ENCODE data around the gene DDX6.
A peak's percentile ranks its signal among the peaks of the same experiment; 100 is the strongest.
"Not testable (repeated sequence)": the region's sequence is repeated elsewhere in the genome, so short reads cannot be mapped to it uniquely, and the experiment has no call there.

DDX6 gene

DNA sequence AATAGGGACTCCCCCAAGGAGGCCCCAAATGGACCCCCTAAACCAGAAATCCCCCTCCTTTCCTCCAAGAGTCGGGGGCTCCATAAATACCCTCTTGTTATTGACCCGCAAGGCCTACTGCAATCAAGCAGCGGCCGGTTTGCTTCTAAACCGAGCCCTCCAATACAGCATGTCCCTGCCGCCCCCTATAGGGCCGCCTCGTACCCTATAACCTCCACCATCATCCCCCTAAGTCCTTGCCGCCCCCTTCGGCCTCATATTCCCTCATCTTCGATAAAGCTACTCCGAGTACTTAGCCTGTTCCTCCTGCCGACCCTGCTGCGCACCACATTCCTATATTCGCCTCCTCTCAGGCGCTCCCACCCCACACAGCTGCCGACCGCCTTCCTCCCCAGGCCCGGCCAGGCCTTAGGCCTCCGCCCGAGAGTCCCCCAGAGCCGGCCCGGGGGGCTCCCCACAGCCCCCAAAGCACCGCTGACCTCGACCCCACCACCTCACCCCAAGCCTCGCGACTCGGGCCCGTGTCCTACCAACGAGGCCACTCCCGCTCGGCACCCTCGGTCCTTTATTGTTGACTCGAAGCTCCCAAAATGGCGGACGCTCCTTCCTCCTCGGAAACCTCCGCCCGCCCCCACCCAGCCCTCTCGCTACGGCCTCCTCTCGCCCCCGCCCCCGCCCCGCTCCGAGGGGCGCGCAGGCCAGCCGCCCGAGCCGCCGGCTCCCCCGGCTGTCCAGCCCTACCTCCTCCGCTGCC lies 430 bp downstream of the DDX6 start:
- peak; percentile 57 to 59 for DNase-seq

- peak; percentile 34 to 45 for DNase-seq
Measured at GRCh38 chr11:118789501-118790356, 1.2 kb downstream of the DDX6 start.

GRCh38 chr11:118786657-118787056 lies 4.3 kb downstream of the DDX6 start:
- no peak for DNase-seq

- DNase-seq = no peak
Measured at GRCh38 chr11:118785362-118785761, 5.6 kb downstream of the DDX6 start.

- DNase-seq = no peak
Measured at GRCh38 chr11:118783724-118784495, 7.1 kb downstream of the DDX6 start.

DNA sequence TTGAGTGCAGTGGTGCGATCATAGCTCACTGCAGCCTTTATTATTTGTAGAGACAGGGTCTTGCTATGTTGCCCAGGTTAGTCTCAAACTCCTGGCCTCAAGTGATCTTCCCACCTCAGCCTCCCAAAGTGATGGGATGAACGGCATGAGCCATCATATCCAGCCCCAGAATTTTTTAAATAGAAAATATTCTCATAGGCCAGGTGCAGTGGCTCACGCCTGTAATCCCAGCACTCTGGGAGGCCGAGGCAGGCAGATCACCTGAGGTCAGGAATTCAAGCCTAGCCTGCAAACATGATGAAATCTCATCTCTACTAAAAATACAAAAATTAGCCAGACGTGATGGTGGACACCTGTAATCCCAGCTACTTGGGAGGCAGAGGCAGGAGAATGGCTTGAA lies 7.6 kb downstream of the DDX6 start:
- DNase-seq = not testable (repeated sequence)

GRCh38 chr11:118778898-118779297 lies 12.1 kb downstream of the DDX6 start:
- no peak for DNase-seq

DNA sequence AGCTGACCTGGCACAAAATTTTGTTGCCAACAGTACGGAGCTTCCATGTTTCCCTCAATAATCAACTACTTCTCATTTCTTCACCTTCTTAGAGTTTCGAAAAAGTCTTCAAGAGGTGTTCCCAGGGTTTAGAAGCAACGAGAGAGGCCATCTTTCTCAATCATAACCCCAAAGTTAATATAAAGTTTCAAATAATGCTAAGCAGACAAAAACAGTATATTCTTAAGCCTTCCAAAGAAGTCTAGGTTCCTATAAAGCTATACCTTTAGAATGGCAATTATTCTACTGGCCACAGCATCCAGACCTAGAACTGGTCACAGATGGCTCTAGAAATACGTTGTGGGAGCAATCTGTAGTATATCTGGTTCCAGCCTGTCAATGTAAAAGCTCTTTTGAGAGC lies 16.9 kb downstream of the DDX6 start:
- DNase-seq = no peak

DNA sequence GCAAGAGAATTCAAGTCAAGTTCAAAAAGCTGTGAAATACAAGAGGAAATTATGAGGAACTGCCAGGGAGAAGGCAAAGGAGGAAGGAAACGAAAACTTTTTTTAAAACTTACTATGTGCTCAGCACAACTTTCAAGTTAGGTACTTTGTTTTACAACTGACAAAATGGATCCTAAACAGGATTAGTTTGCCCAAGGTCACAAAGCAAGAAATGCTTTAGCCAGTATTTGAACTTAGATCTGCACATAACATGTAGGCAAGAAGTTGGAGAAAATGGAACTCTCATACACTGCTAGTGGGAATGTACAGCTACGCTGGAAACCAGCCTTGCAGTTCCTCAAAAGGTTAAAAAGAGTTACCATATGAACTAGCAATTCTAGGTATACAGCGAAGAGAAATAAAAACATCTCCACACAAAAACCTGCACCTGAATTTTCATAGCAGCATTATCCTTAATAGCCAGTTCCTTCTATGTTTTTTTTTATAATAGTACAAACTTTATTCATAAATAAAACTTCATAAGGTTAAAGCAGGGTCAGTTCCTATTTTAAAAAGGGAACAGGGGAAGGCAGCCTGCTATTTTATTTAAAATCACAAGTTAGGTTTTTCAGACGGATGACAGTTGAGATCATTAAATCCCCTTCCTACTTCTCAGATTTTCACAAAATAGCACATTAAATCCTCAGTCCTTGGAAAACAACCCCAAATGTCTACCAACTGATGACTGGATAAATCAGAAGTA lies 19.2 kb downstream of the DDX6 start:
- peak; percentile 65 to 78 for DNase-seq

DNA sequence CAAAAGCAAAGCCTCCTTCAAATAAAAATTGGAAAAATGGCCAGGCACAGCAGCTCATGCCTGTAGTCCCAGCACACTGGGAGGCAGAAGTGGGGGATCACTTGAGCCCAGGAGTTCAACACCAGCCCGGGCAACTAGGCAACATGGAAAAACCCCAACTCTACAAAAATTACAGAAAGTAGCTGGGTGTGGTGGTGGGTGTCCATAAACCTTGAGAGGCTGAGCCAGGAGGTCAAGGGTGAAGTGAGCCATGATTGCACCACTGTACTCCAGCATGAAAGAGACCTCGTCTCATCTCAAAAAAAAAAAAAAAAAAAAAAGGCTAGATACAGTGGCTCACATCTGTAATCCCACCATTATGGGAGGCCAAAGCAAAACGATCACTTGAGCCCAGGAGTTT lies 22.3 kb downstream of the DDX6 start:
- DNase-seq = no peak

- no peak for DNase-seq
Measured at GRCh38 chr11:118766035-118766434, 24.9 kb downstream of the DDX6 start.

DNA sequence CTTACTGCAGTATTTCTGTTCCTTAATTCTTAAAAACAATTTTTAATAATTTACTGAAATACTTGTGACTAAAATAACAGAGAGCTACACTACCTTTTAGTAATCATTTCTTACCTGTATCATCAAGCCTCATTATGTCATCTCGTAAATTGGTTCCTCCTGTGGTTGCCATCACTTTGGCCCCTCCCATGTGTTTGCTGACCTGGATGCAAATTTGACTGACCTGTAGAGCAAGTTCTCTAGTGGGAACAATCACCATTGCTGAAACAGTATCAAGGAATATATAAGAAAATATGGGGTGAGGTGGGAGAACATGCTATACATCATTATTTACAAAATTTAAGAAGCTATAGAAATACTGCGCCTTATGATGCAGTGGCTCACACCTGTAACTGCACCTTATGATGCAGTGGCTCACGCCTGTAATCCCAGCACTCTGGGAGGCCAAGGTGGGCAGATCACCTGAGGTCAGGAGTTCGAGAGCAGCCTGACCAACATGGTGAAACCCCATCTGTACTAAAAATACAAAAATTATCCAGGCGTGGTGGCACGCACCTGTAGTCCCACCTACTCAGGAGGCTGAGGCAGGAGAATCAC lies 25.8 kb downstream of the DDX6 start:
- DNase-seq = not testable (repeated sequence)

- no peak for DNase-seq
Measured at GRCh38 chr11:118763041-118763440, 27.9 kb downstream of the DDX6 start.

- not testable (repeated sequence) for DNase-seq
Measured at GRCh38 chr11:118761981-118762380, 29.0 kb downstream of the DDX6 start.

DNA sequence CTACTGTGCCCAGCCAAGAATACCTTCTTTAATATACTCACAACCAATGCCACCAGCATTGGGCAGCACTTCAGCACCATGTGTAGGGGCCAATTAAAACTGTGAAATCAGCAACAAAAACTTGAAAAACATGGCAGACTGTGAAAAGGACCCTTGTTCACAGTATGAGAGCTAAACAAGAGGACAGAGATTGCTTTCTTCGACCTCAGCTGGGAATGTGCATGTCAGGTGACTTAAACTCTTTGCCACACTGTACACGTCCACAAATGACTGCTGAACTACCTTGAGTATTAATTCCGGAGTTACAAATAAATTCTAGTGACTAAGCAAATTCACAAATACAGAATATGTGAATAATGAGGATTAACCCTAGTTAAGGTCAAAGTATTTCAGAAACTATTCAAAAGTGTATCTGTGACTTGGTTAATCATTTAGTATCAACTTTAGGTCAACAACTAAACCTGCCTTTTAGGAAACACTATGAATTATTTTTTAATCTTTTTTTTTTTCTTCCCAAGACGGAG lies 33.0 kb downstream of the DDX6 start:
- DNase-seq = no peak

DNA sequence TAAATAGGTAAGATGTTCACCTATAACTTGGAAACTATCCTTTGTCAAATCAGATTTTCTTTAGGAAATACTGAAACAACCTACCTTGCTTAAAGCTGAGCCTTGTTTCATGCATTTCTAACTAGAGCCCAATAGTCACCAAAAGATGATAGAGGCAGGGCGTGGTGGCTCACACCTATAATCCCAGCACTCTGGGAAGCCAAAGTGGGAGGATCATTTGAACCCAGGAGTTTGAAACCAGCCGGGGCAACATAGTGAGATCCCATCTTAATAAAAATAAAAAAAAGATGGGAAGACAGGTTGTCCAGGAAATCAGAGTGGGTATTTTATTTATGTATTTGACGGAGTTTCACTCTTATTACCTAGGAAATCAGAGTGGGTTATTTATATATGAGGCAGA lies 38.3 kb downstream of the DDX6 start:
- DNase-seq = no peak

- DNase-seq = no peak
Measured at GRCh38 chr11:118749429-118749828, 41.5 kb downstream of the DDX6 start.

DNA sequence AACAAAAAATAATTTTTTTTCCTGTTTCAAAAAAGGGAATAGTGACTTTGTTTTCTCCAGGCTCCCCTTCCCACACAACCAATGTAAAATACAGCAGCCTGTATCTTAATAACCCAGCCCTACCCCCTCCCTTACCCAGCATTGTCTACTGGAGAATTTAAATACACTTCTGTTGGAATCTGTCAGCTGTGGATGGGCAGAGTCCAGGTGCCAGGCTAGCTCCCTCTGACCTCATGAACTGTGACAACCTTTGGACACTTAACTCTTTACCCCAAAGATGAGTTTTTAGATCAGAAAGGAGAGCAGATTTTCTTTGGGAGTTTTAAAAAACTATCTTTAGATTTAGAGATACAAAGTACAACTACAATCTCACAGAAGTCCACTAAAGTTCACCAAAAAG lies 42.9 kb downstream of the DDX6 start:
- no peak for DNase-seq

DNA sequence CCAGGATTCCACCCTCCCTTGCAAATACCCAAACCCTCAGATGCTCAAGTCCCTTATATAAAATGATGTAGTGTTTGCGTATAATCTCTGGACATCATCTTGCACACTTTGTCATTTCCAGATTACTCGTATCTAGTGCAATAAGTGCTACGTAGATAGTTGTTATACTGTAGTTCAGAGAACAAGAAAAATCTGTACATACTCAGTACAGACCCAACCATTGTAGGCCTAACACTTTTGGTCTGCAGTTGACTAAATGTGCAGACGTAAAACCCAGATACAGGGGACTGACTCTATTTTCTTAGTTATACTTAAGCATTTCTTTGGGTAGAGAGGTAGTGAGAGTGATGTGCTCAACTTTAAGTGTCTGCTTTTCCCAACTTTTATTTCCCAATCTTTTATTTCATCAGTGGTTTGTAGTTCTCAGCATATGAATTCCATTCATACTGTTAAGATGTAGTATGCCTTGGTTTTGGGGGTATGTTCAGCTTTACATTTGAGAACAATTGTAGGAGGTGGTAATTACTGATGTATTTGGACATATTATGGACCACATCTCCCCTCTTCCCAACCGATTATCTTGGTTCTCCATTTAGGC lies 43.9 kb downstream of the DDX6 start:
- DNase-seq = no peak

DNA sequence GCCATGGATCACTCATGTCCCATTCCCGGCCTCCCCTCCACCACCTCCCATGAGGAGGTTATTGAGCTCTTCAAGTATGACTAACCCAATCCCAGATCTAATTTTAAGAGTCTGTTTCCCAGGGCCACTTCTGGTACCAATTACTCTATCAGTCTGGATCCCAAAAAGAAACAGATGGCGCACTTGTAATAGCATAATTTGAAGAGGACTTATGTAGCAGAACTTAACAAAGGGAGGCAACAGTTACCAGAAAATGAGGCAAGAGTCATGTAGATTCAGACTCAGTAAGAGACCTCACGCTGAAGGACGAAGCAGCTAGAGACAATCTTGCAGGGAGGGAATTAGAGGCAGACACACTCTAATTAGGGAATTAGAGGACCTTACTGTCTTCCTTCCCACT lies 46.9 kb downstream of the DDX6 start:
- DNase-seq = no peak

- no peak for DNase-seq
Measured at GRCh38 chr11:118742304-118742703, 48.7 kb downstream of the DDX6 start.

- no peak for DNase-seq
Measured at GRCh38 chr11:118740892-118741291, 50.1 kb downstream of the DDX6 start.
